Caco-2 (cell line): ENCODE data around the gene CFAP54. TPM values are rescaled to one million over a fixed set of nuclear protein-coding genes. Genes with fewer than 3 reads are reported as not detected.

Experiments
- BruUV-seq: library from RNA; stranded (reverse); fragments of 400-500 nt; replicated peaks from 2 replicates; lab custom pipeline; 2021; lab: Mats Ljungman, UMichigan
- CTCF ChIA-PET: fragments of 300-600 bp; sonication (Branson Sonifier 250); formaldehyde crosslinking; loops from one replicate; lab custom pipeline; 2022; ENCODE audit warnings: antibody characterized with exemption; lab: Charles Lee
- POLR2A ChIA-PET: fragments of 300-600 bp; sonication (Branson Sonifier 250); formaldehyde crosslinking; loops from one replicate; lab custom pipeline; 2022; ENCODE audit warnings: antibody characterized with exemption; lab: Charles Lee
- DNase-seq, 2 experiments: peaks; one replicate each; pipeline versions ENCODE4 v3.0.0 to v3.0.0-alpha.2; 2020 to 2022
- H3K27me3 ChIP-seq: replicated peaks from 2 replicates; pipeline ENCODE4 v1.6.0; 2011; ENCODE audit warnings: low read length; ENCODE audit not compliant: control insufficient read depth, insufficient read depth
- H3K36me3 ChIP-seq: 2 replicates; pipeline ENCODE4 v1.5.1; 2011; ENCODE audit warnings: low read length; ENCODE audit not compliant: control insufficient read depth, insufficient read depth
- H3K4me1 ChIP-seq: fragments of 250-450 bp; sonication (Bioruptor Pico); 2 replicates; pipeline ENCODE4 v1.5.1; 2020; ENCODE audit warnings: mild to moderate bottlenecking
- H3K4me3 ChIP-seq: 2 replicates; pipeline ENCODE4 v1.5.1; 2011; ENCODE audit warnings: low read depth, mild to moderate bottlenecking, control low read depth, low read length
- H3K9me3 ChIP-seq: fragments of 250-450 bp; sonication (Bioruptor Pico); 2 replicates; pipeline ENCODE4 v1.5.1; 2020; ENCODE audit warnings: mild to moderate bottlenecking, moderate library complexity
- H3K27ac Mint-ChIP-seq: one replicate; pipeline ENCODE4 v1.8.0; 2022; ENCODE audit warnings: mixed read lengths; ENCODE audit not compliant: unreplicated experiment
- H3K27me3 Mint-ChIP-seq: one replicate; pipeline ENCODE4 v1.8.0; 2022; ENCODE audit warnings: mixed read lengths; ENCODE audit not compliant: insufficient read depth, unreplicated experiment
- H3K36me3 Mint-ChIP-seq: one replicate; pipeline ENCODE4 v1.8.0; 2022; ENCODE audit warnings: mild to moderate bottlenecking, mixed read lengths; ENCODE audit not compliant: insufficient read depth, unreplicated experiment
- H3K4me1 Mint-ChIP-seq: one replicate; pipeline ENCODE4 v1.8.0; 2022; ENCODE audit warnings: low read depth, mixed read lengths; ENCODE audit not compliant: unreplicated experiment
- H3K4me3 Mint-ChIP-seq: one replicate; pipeline ENCODE4 v1.8.0; 2022; ENCODE audit warnings: mild to moderate bottlenecking, moderate library complexity, mixed read lengths; ENCODE audit not compliant: unreplicated experiment
- H3K9me3 Mint-ChIP-seq: one replicate; pipeline ENCODE4 v1.8.0; 2022; ENCODE audit warnings: mixed read lengths; ENCODE audit not compliant: unreplicated experiment
- intact Hi-C: fragments of 100-400 bp; cut with micrococcal nuclease; formaldehyde crosslinking; loops from one replicate; pipeline ENCODE4 v1.10.0; 2022; ENCODE audit not compliant: unreplicated experiment
- total RNA-seq: library from RNA; stranded (reverse); gene quantifications from 2 replicates; pipeline ENCODE4 v1.2.3, GENCODE V29; 2022
- TF ChIP-seq, protein P1 (sequence below), 2 experiments: fragments of 200-600 bp in 1 of 2; IDR thresholded peaks; 1 replicate in 1 of 2; 2 replicates in 1 of 2; pipeline versions ENCODE4 v1.5.1 to v1.8.0; 2011 to 2022; ENCODE audit warnings: antibody characterized with exemption in 1 of 2, control low read depth in 1 of 2, inconsistent platforms in 1 of 2, low read depth in 1 of 2, low read length in 1 of 2, mild to moderate bottlenecking in 1 of 2, moderate library complexity in 1 of 2; ENCODE audit not compliant: insufficient read depth in 1 of 2, severe bottlenecking in 1 of 2, unreplicated experiment in 1 of 2

The CFAP54 gene
- total RNA-seq, 1 experiment from 2014 or later = 0.14 TPM

DNA sequence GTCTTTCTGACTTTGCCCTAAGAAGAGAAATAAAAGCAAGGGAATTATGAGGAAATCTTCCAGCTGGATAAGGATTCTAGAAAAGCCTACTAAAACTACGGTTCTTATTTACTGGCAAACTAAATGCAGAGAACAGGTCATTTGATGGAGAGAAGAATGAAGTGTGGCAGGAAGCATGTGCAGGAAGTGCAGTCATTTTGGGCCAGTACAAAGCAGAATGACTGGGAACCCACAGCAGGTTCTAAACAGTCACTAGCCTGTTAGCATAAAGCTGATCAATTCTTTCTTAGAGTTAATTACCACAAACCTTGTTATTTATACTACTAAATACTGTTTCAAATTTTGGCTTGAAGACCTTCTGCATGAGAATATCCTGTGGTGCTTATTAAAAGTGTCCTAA is 36.7 kb downstream of the CFAP54 start:
- no TSS peak for BruUV-seq
- no peak overlapping the region for H3K4me3 Mint-ChIP-seq
- intact Hi-C loops = no loop called here
- no peaks in the 10 kb centered on the region for H3K9me3 Mint-ChIP-seq
- no peaks in the 10 kb centered on the region for H3K36me3 Mint-ChIP-seq
- no peak overlapping the region for H3K27ac Mint-ChIP-seq
- H3K9me3 ChIP-seq = no peaks in the 10 kb centered on the region
- H3K36me3 ChIP-seq = no peaks in the 10 kb centered on the region
- no peak for DNase-seq
- no peaks in the 10 kb centered on the region for H3K4me1 Mint-ChIP-seq
- H3K4me3 ChIP-seq = no peak overlapping the region
- H3K27me3 Mint-ChIP-seq = no peaks in the 10 kb centered on the region
- H3K4me1 ChIP-seq = no peaks in the 10 kb centered on the region
- TF ChIP-seq, protein P1, sequence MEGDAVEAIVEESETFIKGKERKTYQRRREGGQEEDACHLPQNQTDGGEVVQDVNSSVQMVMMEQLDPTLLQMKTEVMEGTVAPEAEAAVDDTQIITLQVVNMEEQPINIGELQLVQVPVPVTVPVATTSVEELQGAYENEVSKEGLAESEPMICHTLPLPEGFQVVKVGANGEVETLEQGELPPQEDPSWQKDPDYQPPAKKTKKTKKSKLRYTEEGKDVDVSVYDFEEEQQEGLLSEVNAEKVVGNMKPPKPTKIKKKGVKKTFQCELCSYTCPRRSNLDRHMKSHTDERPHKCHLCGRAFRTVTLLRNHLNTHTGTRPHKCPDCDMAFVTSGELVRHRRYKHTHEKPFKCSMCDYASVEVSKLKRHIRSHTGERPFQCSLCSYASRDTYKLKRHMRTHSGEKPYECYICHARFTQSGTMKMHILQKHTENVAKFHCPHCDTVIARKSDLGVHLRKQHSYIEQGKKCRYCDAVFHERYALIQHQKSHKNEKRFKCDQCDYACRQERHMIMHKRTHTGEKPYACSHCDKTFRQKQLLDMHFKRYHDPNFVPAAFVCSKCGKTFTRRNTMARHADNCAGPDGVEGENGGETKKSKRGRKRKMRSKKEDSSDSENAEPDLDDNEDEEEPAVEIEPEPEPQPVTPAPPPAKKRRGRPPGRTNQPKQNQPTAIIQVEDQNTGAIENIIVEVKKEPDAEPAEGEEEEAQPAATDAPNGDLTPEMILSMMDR (IDR thresholded peaks at IDR 0.05; ENCODE audit: insufficient read depth in 1 of 2, low read depth in 1 of 2, low read length in 1 of 2, severe bottlenecking in 1 of 2, unreplicated experiment in 1 of 2) = no peak
- ChIA-PET POLR2A (no interaction called here), CTCF (no interaction called here)
- no peaks in the 10 kb centered on the region for H3K27me3 ChIP-seq

DNA sequence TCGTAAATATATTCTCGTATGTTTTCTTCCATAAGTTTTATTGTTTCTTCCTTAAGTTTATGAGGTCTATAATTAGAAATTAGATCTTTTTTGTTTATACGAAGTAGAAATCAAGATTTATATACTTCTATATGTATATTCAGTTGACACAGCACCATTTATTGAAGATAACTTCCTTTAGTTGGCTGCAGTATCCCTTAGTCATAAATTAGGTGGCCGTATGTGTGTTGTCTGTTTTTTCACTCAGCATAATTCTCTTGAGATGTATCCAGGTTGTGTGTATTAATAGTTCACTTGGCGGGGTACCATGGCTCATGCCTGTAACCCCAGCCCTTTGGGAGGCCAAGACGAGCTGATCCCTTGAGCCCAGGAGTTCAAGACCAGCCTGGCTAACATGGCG is 40.5 kb downstream of the CFAP54 start:
- no peaks in the 10 kb centered on the region for H3K4me1 Mint-ChIP-seq
- no peaks in the 10 kb centered on the region for H3K27me3 Mint-ChIP-seq
- no peak overlapping the region for H3K4me3 Mint-ChIP-seq
- H3K9me3 Mint-ChIP-seq = no peaks in the 10 kb centered on the region
- H3K9me3 ChIP-seq = no peaks in the 10 kb centered on the region
- no peaks in the 10 kb centered on the region for H3K27me3 ChIP-seq
- CTCF ChIA-PET = no interaction called here
- 0 out of 2 replicates have a peak, but pooled peaks cover 3% of the 10 kb centered on the region for H3K4me1 ChIP-seq
- no TSS peak for BruUV-seq
- no peak overlapping the region for H3K27ac Mint-ChIP-seq
- no peak for DNase-seq
- TF ChIP-seq, protein P1 (IDR thresholded peaks at IDR 0.05; ENCODE audit: insufficient read depth in 1 of 2, low read depth in 1 of 2, low read length in 1 of 2, severe bottlenecking in 1 of 2, unreplicated experiment in 1 of 2) = no peak
- H3K36me3 ChIP-seq = no peaks in the 10 kb centered on the region
- H3K4me3 ChIP-seq = no peak overlapping the region
- intact Hi-C loops = no loop called here
- H3K36me3 Mint-ChIP-seq = no peaks in the 10 kb centered on the region
- POLR2A ChIA-PET = no interaction called here

DNA sequence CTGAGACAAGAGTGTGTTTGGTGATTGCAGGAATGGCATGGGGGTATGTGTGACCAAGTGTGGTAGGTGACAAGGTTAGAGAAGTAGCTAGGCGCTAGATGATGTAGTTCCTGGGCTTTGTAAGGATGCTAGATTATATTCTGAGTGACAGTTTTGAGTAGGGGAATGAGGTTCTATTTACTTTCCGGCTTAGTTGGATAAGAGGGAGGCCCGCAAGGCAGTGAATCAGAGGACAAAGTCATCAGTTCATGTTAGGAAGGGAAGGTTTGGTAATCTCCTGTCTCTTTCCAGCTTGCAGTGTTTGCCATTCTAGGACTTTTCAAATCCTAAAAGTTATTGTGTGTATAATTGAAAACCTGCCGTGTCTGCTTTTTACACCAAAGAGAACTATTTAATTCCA is 45.0 kb downstream of the CFAP54 start:
- Mint-ChIP-seq H3K27me3 (no peaks in the 10 kb centered on the region), H3K4me3 (no peak overlapping the region), H3K27ac (no peak overlapping the region), H3K36me3 (no peaks in the 10 kb centered on the region), H3K9me3 (no peaks in the 10 kb centered on the region), H3K4me1 (no peaks in the 10 kb centered on the region)
- DNase-seq = peak; percentile 32 to 46
- H3K9me3 ChIP-seq = no peaks in the 10 kb centered on the region
- BruUV-seq = no TSS peak
- no peak overlapping the region for H3K4me3 ChIP-seq
- intact Hi-C loops = no loop called here
- 0 out of 2 replicates have a peak, but pooled peaks cover 3% of the 10 kb centered on the region for H3K4me1 ChIP-seq
- ChIA-PET POLR2A (no interaction called here), CTCF (no interaction called here)
- no peaks in the 10 kb centered on the region for H3K27me3 ChIP-seq
- no peaks in the 10 kb centered on the region for H3K36me3 ChIP-seq
- TF ChIP-seq, protein P1 (IDR thresholded peaks at IDR 0.05; ENCODE audit: insufficient read depth in 1 of 2, low read depth in 1 of 2, low read length in 1 of 2, severe bottlenecking in 1 of 2, unreplicated experiment in 1 of 2) = no peak
